ENCODE data around the gene TEX22. TPM values are rescaled to one million over a fixed set of nuclear protein-coding genes. Genes with fewer than 3 reads are reported as not detected.

Gene TEX22
- total and polyA plus RNA-seq, 11 donors = 0.06 to 1.8 (median 0.60) TPM; not detected in 3

DNA sequence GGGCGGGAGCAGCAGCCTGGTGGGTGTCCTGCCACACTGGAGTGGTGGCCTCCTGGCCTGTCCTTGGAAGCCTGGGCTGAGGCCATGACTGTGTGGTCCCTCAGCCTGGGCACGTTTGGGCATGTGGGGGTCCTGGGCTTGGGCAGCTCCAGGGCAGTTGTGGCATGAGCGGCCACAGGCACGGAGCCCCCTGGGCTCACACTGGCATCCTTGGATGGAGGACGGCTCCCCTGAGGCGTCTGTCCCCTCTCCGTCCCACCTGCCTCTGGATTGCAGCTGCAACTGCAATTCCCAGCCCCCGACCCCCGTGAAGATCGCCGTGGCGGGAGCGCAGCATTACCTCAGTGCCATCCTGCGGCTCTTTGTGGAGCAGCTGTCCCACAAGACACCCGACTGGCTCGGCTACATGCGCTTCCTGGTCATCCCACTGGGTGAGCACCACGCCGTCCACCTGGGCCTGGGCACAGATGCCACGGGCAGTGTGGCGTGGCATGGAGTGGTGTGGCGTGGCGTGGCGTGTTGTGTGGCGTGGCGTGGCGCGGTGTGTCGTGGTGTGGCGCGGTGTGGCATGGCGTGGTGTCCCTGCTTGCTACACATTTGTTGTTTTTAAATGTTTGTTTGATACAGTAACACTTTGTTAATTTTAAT lies 15.1 kb upstream of the TEX22 start:
- ATAC-seq (no peak), DNase-seq (peak in 1 of 5 donors; percentile 20)
- Histone ChIP-seq H3K4me3 (no peak overlapping the region), H3K36me3 (peaks cover 0 to 86% (median 50%) of the 10 kb centered on the region in 9 donors), H3K9me3 (no peaks in the 10 kb centered on the region), H3K27me3 (no peaks in the 10 kb centered on the region), H3K27ac (no peak overlapping the region), H3K4me1 (peaks cover 0 to 12% (median 0%) of the 10 kb centered on the region in 12 donors)
- 96 to 98% (median 97%) methylated on average over 23 to 32 of the region's 32 CpGs for WGBS, 4 donors
- intact Hi-C loops (cut with DNase I) = no loop called here
- TF ChIP-seq POLR2A (IDR thresholded peaks at IDR 0.05) = no peak
- TF ChIP-seq, protein P1, sequence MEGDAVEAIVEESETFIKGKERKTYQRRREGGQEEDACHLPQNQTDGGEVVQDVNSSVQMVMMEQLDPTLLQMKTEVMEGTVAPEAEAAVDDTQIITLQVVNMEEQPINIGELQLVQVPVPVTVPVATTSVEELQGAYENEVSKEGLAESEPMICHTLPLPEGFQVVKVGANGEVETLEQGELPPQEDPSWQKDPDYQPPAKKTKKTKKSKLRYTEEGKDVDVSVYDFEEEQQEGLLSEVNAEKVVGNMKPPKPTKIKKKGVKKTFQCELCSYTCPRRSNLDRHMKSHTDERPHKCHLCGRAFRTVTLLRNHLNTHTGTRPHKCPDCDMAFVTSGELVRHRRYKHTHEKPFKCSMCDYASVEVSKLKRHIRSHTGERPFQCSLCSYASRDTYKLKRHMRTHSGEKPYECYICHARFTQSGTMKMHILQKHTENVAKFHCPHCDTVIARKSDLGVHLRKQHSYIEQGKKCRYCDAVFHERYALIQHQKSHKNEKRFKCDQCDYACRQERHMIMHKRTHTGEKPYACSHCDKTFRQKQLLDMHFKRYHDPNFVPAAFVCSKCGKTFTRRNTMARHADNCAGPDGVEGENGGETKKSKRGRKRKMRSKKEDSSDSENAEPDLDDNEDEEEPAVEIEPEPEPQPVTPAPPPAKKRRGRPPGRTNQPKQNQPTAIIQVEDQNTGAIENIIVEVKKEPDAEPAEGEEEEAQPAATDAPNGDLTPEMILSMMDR (IDR thresholded peaks at IDR 0.05) = no peak

DNA sequence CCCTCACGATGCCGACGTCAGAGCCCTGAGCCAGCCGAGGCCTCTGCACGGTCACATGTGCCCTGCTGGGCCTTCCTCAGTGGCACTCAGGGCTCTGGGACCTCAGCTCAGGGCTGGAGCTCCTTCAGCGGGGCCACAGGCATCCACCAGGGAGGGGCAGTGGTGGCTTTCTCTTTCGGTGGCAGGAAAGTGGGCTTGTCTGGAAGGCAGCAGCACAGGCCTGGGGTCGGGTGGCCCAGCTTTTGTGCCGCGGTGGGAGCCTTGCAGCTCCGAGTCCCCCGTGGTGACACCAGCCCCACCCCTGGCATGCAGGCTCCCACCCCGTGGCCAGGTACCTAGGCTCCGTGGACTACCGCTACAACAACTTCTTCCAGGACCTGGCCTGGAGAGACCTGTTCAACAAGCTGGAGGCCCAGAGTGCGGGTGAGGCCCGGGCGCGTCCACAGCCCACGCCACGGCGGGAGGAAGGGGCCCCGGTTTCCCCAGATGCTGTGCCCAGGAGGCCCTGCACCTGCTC lies 14.2 kb upstream of the TEX22 start:
- Histone ChIP-seq H3K4me3 (no peak overlapping the region), H3K27me3 (no peaks in the 10 kb centered on the region), H3K27ac (no peak overlapping the region), H3K36me3 (peaks cover 0 to 87% (median 50%) of the 10 kb centered on the region in 9 donors), H3K4me1 (peaks cover 0 to 20% (median 0%) of the 10 kb centered on the region in 12 donors), H3K9me3 (no peaks in the 10 kb centered on the region)
- TF ChIP-seq POLR2A (IDR thresholded peaks at IDR 0.05) = no peak
- TF ChIP-seq, protein P1 (IDR thresholded peaks at IDR 0.05) = no peak
- intact Hi-C loops (cut with DNase I) = no loop called here
- 95 to 96% (median 95%) methylated on average over 21 to 23 of the region's 23 CpGs for WGBS, 4 donors
- ATAC-seq (no peak), DNase-seq (peak in 2 of 5 donors; percentile 16 to 58)

DNA sequence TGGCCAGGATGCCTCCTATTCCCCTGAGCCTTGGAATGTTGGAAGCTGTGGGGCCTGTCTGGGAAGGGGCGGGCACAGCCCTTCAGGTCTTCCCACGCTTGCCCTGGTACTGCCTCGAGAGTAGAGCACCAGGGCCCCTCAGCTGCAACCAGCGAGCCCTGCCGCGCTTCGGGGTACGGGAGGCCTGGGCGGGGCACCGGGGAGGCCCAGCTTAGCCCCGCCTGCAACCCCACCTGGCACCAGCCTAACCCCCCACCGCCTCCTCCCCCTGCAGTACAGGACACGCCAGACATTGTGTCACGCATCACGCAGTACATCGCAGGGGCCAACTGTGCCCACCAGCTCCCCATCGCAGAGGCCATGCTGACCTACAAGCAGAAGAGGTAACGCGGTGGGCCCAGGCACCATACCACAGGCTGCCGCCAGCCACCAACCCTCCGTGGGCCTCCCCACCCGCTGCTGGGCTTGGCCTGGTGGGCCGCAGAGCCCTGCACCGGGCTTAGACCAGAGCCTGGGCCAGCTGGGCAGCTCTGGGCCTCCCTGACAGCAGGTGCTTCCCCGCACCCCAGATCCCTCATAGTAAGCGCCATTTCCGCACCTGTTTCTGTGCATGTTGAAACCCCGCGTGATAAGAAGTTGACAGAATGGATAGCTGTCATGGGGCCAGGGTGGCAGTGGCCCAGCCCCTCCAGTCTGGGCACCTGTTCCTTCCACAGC lies 13.6 kb upstream of the TEX22 start:
- DNase-seq (peak in 2 of 5 donors; percentile 16 to 40), ATAC-seq (no peak)
- H3K4me3 ChIP-seq = no peak overlapping the region
- TF ChIP-seq, protein P1 (IDR thresholded peaks at IDR 0.05) = no peak
- no peak for TF ChIP-seq POLR2A (IDR thresholded peaks at IDR 0.05)
- 94 to 98% (median 96%) methylated on average over 21 to 29 of the region's 29 CpGs for WGBS, 4 donors
- intact Hi-C loops (cut with DNase I) = no loop called here
- no peaks in the 10 kb centered on the region for H3K27me3 ChIP-seq
- peaks cover 0 to 85% (median 50%) of the 10 kb centered on the region in 9 donors for H3K36me3 ChIP-seq
- peaks cover 0 to 27% (median 0%) of the 10 kb centered on the region in 12 donors for H3K4me1 ChIP-seq
- no peaks in the 10 kb centered on the region for H3K9me3 ChIP-seq
- no peak overlapping the region for H3K27ac ChIP-seq

DNA sequence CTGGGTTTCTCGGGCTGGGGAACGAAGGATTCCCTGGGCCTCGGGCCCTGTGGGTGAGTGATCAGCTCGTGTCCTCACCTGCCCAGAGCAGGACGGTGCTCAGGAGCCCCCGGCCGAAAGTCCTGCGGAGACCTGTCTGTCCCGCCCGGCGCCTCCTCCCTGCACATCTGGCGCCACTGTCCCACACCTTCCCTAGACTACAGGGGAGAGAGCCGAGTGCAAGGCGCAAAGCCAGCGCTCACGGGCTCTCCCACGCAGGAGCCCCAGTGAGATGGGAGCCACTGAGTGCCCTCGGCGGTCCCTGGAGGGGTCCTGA lies 13.1 kb upstream of the TEX22 start:
- WGBS, 4 donors = 92 to 96% (median 95%) methylated on average over 11 to 19 of the region's 19 CpGs
- no peak for ATAC-seq
- Histone ChIP-seq H3K36me3 (peaks cover 0 to 80% (median 47%) of the 10 kb centered on the region in 9 donors), H3K27ac (peak overlapping the region in 1 of 12 donors; percentile 18), H3K4me1 (peaks cover 0 to 32% (median 0%) of the 10 kb centered on the region in 12 donors), H3K4me3 (no peak overlapping the region), H3K9me3 (no peaks in the 10 kb centered on the region), H3K27me3 (no peaks in the 10 kb centered on the region)
- intact Hi-C loops (cut with DNase I) = no loop called here
- TF ChIP-seq, protein P1 (IDR thresholded peaks at IDR 0.05) = no peak
- TF ChIP-seq POLR2A (IDR thresholded peaks at IDR 0.05) = no peak
- DNase-seq = peak in 3 of 5 donors; percentile 15 to 46 (median 21)
